ENCODE measurements around the gene CPT1A.
A peak's percentile ranks its signal among the peaks of the same experiment; 100 is the strongest.

CPT1A gene

DNA sequence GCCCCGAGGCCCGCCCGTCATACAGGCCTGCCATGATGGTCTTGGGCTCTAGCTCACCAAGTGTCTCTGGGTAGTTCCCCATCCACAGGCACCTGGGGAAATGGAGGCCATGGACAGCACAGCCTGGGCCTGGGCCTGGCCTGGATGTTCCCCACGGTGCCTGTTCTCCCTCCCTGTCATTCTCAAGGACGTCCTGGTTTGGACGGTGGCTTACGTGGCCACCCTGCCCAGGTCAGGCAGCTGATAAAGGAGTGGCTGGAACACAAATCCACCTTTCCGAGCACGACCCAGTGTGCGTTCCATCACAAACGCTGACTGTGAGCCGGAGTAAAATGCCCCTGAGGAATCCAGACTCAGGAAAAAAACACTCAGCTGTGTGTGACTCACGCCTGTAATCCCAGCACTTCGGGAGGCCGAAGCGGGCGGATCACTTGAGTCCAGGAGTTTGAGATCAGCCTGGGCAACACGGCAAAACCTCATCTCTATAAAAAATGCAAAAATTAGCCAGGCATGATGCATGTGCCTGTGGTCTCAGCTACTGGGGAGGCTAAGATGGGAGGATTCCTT is 49.2 kb downstream of the CPT1A start:
- DNase-seq (ENCODE audit: low read depth) = no peak

DNA sequence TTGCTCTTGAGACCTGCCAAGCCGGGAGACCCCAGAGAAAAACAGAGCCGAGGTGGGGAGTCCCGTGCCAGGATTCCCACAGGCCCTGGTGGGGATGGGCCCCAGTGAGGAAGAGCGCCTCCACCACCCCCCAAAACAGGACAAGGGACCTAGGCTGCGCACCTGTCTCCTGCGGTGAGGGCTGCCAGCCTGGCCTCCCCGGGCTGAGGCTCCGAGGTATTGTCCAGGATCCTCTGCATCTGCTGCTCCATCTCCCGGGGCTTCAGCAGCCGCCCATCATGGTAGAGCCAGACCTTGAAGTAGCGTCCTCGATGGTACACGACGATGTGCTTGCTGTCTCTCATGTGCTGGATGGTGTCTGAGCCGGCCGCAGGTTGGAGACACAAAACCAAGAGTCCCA is 57.1 kb downstream of the CPT1A start:
- no peak for DNase-seq (ENCODE audit: low read depth)

DNA sequence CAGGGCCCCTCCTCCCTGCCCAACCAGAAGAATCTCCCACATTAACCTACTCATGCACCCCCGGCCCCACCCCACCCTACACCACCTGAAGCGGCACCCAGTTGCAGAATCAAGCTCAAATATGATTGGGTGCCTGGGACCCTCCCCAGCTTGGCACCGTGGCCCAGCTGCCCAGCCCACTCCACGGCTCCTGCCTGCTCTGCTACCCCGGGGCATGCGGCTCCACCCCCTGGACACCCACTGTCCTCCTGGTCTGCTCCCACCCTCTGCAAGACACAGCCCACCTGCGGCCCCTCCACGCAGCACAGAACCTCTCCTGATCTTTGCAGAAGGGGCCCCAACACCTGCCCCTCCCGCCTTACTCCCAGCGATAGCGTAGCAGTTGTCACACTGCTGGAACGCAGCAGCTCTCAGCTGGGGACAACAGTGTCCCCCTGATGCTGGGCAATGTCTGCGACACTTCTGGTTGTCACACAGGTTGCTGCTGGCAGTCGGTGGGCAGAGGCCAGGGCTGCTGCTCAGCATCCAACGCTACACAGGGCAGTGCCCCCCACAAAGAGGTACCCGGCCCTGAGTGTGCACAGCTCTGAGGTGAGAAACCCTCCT is 58.4 kb downstream of the CPT1A start:
- DNase-seq (ENCODE audit: low read depth) = no peak

DNA sequence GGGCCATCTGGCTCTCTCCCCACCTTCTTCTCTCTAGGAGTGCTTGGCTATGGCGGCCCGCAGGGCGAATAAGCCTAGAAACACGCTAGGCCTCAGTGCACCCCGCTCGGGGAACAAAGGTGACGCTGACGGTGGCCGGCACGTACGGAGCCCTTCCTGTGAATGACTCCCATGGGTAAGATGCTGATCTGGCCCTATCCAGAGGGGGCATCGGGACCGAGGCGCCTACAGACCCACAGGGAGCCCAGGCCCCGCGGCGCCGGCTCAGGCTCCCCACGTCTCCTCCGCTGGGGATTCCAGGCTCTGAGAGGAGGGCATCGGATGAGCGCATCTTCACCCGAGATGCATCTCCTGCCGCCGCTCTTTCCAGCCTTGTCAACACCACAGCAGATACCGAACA is 59.0 kb downstream of the CPT1A start:
- DNase-seq (ENCODE audit: low read depth) = no peak

DNA sequence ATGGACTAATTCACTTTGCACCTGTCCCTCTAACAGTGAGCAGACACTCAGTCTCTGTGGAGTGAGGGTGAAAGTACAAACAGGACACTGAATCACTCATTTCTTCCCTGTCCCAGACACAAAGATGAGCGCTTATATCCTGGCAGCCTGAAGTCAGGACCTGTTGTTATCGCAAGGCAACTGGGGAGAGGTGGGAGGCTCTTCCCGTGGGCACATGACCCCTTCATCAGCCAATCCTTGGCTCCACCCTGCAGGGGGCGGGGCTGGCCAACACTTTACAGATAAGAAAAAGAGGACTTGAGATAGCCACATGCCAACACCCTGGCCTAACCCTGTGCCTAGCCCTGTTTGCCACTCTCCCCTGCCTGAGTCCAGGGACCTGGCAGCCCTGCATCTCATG is 60.9 kb downstream of the CPT1A start:
- peak; percentile 65 for DNase-seq (ENCODE audit: low read depth)

DNA sequence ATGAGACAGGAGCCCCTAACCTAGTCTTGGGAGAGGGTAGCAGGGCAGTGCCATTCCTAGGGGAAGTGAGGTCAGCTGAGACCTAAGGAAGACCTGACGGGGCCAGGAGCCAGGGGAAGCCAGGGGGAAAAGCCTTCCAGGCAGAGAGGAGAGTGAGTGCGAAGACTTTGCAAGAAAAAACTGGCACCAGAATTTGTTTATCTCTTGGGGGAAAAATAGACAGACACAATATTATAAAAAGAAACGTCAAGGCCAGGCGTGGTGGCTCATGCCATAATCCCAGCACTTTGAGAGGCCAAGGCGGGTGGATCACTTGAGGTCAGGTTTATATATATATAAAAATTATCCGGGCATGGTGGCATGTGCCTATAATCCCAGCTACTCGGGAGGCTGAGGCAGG is 63.5 kb downstream of the CPT1A start:
- DNase-seq (ENCODE audit: low read depth) = no peak

DNA sequence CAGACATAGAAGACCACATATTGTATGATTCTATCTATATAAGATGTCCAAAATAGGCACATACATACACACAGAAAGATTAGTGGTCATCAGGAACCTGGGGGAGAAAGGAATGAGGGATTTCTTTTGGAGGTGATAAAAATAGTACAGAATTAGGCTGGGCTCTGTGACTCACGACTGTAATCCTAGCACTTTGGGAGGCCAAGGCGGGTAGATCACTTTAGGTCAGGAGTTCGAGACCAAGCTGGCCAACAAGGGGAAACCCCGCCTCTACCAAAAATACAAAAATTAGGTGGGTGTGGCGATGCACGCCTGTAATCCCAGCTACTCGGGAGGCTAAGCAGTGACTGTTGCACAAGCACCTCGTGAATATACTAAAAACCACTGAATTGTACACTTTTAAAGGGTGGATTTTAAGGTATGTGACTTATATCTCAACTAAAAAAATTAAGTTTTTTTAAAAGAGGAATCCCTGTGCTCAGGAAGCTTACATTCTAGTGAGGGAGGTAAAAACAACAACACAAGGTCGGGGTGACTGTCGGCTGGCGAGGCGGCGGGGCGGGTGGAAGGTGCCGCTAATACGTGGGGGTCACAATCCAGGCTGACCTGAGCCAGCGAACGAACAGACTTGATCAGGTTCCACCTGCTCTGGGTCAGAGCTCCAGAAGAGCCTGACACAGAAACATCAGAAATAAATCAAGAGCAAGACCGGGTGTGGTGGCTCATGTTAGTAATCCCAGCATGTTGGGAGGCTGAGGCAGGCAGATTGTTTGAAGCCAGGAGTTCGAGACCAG is 65.1 kb downstream of the CPT1A start:
- no peak for DNase-seq (ENCODE audit: low read depth)

DNA sequence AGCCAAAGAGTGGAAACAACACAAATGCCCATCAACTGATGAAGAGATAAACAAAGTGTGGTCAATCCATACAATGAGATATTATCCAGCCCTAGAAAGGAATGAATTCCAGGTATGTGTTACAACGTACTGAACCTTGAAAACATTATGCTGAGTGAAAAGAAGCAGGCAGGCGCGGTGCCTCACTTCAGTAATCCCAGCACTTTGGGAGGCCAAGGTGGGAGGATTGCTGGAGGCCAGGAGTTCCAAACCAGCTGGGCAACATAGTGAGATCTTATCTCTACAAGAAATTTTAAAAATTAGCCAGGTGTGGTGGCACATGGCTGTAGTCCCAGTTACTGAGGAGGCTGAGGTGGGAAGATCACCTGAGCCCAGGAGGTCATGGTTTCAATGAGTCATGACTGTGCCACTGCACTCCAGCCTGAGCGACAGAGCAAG is 65.7 kb downstream of the CPT1A start:
- DNase-seq (ENCODE audit: low read depth) = no peak

DNA sequence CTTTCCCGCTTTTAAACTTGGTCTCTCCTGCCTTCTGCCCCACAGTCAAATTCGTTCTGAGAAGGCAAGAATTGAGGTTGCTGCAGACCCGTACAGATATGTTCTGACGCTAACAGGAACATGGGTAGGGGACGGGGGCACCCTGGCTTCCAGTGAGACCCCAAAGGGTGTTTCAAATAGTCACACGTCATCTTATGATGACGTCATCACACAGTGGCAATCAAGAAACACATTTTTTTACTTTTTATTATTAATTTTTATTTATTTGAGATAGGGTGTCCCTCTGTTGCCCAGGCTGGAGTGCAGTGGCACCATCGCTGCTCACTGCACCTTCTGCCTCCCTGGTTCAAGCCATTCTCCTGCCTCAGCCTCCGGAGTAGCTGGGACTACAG is 67.5 kb downstream of the CPT1A start:
- DNase-seq (ENCODE audit: low read depth) = no peak

DNA sequence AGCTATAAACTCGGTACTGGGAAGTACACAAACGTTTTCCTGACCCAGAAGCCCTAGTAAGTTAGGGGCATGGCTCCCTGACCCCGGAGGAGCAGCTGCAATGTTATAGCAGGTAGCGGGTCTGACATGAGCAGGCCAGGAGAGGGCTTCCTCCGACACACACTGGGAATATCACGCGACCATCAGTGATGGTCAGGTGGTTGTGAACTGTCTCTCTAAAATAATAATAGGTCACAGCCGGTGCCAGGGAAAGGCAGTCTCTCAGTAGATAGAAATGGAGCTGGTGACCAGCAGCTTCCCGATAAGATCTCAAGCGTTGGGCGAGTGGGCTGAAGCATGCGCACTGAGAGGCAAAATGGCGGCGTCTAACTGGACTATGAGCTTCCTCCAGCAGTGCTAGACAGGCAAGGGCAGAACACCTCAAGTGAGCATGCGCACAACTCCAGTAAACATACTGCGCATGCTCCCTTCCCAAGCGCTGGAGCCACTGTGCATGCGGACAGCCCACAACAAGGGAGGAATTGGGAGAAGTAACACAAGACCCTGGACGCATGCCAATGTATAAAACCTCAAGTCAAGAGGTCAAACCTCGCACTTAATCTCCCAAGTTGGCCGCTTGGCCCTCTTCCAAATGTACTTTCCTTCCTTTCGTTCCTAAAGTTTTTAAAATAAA is 68.1 kb downstream of the CPT1A start:
- DNase-seq (ENCODE audit: low read depth) = no peak

DNA sequence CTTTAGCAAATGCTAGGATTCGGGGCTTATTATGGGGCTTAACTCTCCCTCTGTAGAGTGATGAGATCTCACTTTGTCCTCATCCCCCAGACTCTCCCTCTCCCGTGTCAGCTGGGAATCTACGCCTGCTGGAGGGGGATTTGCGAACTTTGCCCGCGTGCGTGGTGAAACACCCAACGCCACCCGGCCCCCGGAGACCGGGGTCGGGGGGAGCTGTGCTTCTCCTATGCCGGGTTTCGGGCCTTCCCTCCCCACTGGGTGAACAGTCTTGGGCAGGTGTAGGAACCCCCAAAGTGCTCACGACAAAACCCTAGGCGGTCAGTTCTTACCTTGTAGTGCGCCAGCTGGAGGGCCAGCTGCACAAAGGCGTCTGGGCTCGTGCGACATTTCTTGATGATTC is 68.8 kb downstream of the CPT1A start:
- no peak for DNase-seq (ENCODE audit: low read depth)

DNA sequence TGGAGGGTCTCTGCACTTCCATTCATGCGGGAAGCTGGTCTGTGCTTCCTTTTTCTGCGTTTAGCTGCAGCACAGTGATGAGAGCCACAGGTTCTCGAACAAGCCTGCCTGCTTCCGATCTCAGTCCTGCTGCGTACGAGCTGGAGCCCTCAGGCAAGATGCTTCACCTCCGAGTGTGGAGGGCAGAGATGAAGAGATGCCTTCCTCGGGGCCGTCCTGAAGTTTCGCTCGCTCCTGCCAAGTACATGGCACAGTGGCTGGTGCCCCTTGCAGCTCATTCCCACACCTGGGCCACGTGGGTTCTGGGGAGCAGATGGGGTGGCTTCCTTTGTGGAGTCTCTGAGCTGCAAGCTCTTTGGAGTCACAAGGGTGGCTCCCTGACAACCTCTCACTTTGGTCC is 70.9 kb downstream of the CPT1A start:
- DNase-seq (ENCODE audit: low read depth) = no peak

DNA sequence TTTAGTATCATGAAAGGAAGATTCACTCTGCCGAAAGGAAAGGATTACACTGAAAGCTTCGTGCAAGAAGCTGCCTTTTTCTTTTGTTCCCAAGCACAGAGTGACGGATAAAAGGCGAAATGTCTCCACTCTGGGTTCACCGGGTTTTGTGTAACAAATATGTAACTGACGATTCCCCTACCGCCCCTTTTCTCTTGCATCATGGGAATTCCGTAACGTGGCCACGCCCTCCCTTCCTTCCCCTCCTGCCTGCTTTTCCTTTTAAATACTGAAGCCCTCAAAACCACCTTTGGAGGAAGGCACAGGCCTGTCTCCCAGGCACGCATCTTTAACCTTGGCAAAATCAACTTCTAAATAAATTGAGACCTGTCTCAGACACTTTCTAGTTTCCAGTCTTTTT is 74.0 kb downstream of the CPT1A start:
- no peak for DNase-seq (ENCODE audit: low read depth)

DNA sequence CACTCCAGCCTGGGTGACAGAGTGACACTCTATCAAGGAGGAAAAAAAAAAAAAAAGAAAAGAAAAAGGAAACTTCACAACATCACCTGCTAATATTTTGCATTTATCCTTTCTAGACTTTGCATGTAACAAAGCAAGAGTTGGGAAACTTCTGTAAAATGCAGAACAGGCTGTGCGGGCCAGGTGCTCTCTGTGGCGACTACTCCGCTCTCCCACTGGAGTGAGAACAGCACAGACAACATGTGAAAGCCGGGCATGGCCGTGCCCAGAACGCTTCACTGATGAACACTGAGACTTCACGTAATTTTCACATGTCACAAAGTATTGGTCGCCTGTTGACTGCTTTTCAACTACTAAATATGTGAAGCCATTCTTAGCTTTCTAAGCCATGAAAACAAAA is 74.9 kb downstream of the CPT1A start:
- DNase-seq (ENCODE audit: low read depth) = no peak

DNA sequence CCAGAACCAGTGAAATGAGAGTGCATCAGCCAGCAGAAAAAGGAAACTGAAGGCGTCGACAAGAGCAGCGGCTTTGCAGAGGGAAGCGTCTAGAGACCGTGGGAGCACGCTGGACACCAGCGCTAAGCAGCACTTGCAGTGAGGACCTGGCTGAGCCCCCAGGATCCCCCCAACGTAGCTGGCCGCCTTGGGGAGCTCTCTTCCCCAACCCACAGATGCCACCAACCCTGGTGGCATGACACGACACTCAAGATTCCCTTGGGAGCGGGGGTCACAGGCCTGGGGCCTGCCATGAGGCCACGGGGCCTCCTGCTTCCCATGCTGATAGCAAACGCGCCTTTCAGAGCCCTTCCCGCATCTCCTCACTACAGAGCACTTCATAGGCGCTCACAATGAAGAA is 77.0 kb downstream of the CPT1A start:
- no peak for DNase-seq (ENCODE audit: low read depth)

DNA sequence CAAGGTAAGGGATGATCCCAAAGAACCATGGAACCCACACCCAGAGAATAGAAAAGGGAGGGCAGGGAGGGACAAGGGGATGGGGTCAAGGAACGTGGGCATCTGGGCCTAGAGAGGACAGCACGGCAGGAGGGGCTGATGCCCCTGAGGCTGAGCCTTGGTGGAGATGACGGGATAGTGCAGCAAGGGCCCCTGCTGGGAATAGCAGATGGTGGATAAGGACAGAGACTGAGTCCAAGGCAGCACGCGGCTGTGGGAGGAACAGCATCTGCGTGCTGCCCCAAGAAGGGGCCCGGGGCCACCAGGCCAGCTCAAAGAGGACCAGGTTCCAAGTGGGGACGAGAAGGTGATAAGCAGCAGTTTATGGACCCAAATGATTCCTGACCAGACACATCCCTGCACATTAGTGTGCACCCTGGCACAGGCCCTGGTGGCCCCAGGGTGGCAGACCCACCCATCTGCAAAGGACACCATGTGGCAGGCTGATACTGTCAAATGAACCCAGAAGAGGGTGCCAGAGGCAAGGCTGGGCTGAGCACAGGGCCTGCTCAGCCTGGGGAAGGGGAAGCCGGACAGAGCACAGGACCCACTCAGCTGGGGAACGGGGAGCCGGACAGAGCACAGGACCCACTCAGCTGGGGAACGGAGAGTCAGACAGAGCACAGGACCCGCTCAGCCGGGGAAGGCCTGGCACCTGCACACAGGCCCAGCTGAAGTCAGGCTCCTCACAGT is 77.6 kb downstream of the CPT1A start:
- no peak for DNase-seq (ENCODE audit: low read depth)

DNA sequence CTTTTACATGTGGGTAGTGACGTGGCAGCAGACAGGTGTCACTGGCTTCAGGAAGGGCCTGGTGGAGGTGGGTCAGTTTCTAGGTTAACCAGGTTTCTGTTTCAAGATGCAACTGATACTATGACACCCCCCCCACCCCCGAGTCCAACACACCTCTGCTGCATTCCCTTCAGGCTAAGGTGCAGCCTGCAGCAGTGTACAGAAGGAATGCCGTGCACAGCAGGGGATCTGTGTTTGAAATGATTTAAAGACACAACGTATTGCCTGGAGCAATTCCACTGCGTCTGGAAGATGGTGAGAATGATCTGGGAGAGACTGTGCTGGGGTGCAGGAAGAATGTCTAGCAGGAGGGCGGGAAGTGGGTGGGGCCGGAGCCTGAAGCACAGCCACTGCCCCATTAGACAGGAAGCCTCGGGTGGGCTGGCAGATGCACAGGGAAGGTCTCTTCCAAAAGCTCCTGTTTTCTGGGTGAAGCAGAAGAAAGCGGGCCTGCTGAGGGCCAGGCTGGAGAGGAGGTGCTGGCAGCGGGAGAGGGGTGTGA is 78.5 kb downstream of the CPT1A start:
- no peak for DNase-seq (ENCODE audit: low read depth)

DNA sequence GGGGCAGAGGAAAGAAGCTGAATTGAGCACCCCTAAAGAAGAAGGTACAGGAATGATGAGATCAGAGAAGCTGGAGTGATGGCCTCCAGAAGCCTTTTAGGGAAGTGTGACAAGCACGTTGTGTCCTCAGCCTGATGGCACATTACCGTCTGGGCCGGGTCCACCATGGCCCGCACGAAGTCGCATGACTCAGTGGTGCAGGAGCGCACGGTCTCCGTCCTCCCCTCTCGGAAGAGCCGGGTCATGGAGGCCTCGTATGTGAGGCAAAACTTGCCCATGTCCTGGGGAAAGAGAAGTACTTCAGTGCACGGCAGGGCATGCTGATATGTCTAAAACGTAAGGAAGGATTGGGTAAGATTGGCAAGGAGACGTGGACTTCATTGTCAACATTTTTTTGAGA is 79.2 kb downstream of the CPT1A start:
- DNase-seq (ENCODE audit: low read depth) = no peak

DNA sequence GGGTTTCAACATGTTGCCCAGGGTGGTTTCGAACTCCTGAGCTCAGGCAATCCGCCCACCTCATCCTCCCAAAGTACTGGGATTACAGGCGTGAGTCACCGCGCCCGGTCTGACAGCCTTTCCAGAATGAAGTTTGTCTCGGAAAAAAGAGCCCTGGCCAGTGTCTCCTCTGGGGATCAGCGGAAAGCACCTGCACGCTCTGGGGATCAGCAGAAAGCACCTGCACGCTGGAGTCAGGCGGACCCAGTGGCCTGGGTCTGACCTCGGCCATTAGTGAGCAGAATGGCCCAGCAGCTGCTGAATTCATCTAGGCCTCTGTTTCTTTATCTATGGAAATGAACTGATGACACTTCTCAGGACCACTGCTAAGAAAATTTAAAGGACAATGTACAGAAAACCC is 79.9 kb downstream of the CPT1A start:
- no peak for DNase-seq (ENCODE audit: low read depth)

DNA sequence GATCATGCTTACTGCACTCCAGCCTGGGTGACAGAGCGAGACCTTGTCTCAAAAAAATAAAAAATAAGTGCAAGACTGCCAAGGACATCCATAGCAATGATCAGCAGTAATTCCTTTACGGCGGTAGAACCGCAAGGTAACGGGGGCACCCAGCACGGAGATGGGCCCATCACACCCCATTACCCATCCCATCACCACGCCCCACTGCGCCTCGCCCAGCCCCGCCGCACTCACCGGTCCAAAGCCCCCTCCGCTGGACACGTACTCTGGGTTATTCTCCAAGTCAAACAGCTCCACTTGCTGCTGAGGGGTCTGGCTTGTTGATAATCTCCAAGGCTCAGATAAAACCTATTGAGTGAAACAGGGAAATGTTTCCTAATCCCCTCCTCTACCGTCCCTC is 81.7 kb downstream of the CPT1A start:
- no peak for DNase-seq (ENCODE audit: low read depth)

DNA sequence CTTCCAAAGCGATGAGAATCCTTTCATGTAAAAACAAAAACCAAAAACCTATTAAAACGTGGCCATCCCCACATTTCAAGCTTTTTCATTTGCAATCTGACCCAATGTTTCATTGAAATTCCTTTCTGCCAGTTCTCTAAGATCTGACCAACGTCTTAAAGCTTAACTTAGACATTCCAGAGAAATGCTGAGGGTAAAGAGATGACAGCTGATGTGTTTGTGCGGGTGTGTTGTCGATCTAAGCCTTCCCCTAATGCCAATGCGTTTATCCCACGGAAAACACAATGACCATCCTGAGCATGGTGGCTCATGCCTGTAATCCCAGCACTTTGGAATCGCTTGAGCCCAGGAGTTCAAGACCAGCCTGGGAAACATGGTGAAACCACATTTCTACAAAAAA is 84.0 kb downstream of the CPT1A start:
- DNase-seq (ENCODE audit: low read depth) = no peak

DNA sequence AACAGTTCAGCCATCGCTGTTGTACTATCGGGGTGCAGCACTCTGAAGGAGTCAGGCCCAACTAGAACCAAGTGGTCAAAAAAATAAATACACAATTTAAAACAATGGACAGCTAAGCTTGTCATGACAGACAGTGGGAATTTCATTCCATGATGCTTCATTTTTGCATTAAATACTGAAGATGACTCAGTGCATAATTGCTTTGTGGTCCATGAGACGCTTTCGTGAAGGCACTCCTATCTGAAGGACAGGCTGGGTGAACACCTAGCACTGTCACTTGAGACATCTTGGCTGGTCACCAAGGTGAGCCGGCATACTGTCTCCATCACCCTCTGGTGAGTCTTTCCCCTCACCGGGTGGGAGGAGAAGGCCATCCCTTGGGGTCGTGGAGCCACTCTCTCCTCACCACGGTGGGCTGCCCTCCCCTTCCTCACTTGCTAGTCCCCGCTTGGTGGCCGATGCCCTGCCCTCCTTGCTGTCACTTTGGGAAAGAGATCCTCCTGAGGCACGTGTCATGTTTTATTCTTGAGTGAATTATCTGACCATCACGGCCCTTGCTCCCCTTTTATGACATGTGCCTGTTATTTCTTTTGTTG is 85.4 kb downstream of the CPT1A start:
- DNase-seq (ENCODE audit: low read depth) = no peak
